HepG2 (cell line): Measurements from ENCODE around the gene TLDC2. TPM values are rescaled to one million over a fixed set of nuclear protein-coding genes. Genes with fewer than 3 reads are reported as not detected.

Experiments used
- E2F1 ChIP-seq: sonication (generic); formaldehyde crosslinking; IDR thresholded peaks from 2 replicates; pipeline ENCODE4 v1.5.0; 2020; ENCODE audit warnings: missing genetic modification reagents
- ELF1 ChIP-seq: sonication (generic); formaldehyde crosslinking; IDR thresholded peaks from 2 replicates; pipeline ENCODE4 v1.4.0; 2020; ENCODE audit warnings: missing genetic modification reagents
- GATAD1 ChIP-seq: IDR thresholded peaks from 2 replicates; pipeline ENCODE4 v1.6.1; 2016; ENCODE audit warnings: missing genetic modification reagents, missing compliant biosample characterization
- HNF4G ChIP-seq, 2 experiments: sonication (generic) in 1 of 2; formaldehyde crosslinking in 1 of 2; IDR thresholded peaks; 2 replicates each; pipeline versions ENCODE4 v1.4.0 to v1.6.1; 2011 to 2020; ENCODE audit warnings: borderline replicate concordance in 2 of 2, low read depth in 2 of 2, mild to moderate bottlenecking in 2 of 2, low read length in 1 of 2, missing genetic modification reagents in 1 of 2, moderate library complexity in 1 of 2
- MIER2 ChIP-seq: IDR thresholded peaks from 2 replicates; pipeline ENCODE4 v1.6.1; 2016; ENCODE audit warnings: missing biosample characterization, missing genetic modification reagents
- MIXL1 ChIP-seq: IDR thresholded peaks from 2 replicates; pipeline ENCODE4 v1.6.1; 2016
- MTA3 ChIP-seq: sonication (generic); formaldehyde crosslinking; IDR thresholded peaks from 2 replicates; pipeline ENCODE4 v1.4.0; 2020; ENCODE audit warnings: missing genetic modification reagents
- NRL ChIP-seq: sonication (generic); formaldehyde crosslinking; IDR thresholded peaks from 2 replicates; pipeline ENCODE4 v1.5.0; 2020; ENCODE audit warnings: missing genetic modification reagents, mild to moderate bottlenecking, moderate library complexity, borderline replicate concordance
- RAD21 ChIP-seq: fragments of 450-650 bp; formaldehyde crosslinking; IDR thresholded peaks from 2 replicates; pipeline ENCODE4 v1.5.0; 2020; ENCODE audit warnings: mild to moderate bottlenecking
- SAP130 ChIP-seq: IDR thresholded peaks from 2 replicates; pipeline ENCODE4 v1.6.1; 2016; ENCODE audit warnings: low read depth
- SCMH1 ChIP-seq: sonication (generic); formaldehyde crosslinking; IDR thresholded peaks from 2 replicates; pipeline ENCODE4 v1.9.0; 2021; ENCODE audit warnings: missing genetic modification reagents, mild to moderate bottlenecking, borderline replicate concordance
- SMYD3 ChIP-seq: sonication (generic); formaldehyde crosslinking; IDR thresholded peaks from 2 replicates; pipeline ENCODE4 v1.8.1; 2023; ENCODE audit warnings: mild to moderate bottlenecking, missing genetic modification reagents
- YEATS2 ChIP-seq: sonication (generic); formaldehyde crosslinking; IDR thresholded peaks from 2 replicates; pipeline ENCODE4 v1.4.0; 2020; ENCODE audit warnings: missing genetic modification reagents, borderline replicate concordance
- ZMYM2 ChIP-seq: sonication (generic); formaldehyde crosslinking; IDR thresholded peaks from 2 replicates; pipeline ENCODE4 v1.8.0; 2022; ENCODE audit warnings: mild to moderate bottlenecking, missing genetic modification reagents
- ZNF276 ChIP-seq: sonication (generic); formaldehyde crosslinking; IDR thresholded peaks from 2 replicates; pipeline ENCODE4 v1.4.0; 2020; ENCODE audit warnings: mild to moderate bottlenecking, low read depth, missing genetic modification reagents
- ZNF280D ChIP-seq: sonication (generic); formaldehyde crosslinking; IDR thresholded peaks from 2 replicates; pipeline ENCODE4 v1.5.1; 2020; ENCODE audit warnings: mild to moderate bottlenecking, missing genetic modification reagents
- ZNF333 ChIP-seq: sonication (generic); formaldehyde crosslinking; IDR thresholded peaks from 2 replicates; pipeline ENCODE4 v1.4.0; 2020; ENCODE audit warnings: mild to moderate bottlenecking, missing genetic modification reagents, borderline replicate concordance
- ZNF335 ChIP-seq: sonication (generic); formaldehyde crosslinking; IDR thresholded peaks from 2 replicates; pipeline ENCODE4 v1.4.0; 2020; ENCODE audit warnings: missing genetic modification reagents
- ZNF556 ChIP-seq: sonication (generic); formaldehyde crosslinking; IDR thresholded peaks from 2 replicates; pipeline ENCODE4 v1.4.0; 2020; ENCODE audit warnings: mild to moderate bottlenecking, missing genetic modification reagents, borderline replicate concordance
- polyA plus RNA-seq, 8 experiments: library from polyadenylated mRNA; depleted of rRNA in 3 of 8; stranded (reverse) in 7 of 8; unstranded in 1 of 8; fragments of >200 nt; fragmentation: Illumina TruSeq in 4 of 8; extraction: Trizol in 4 of 8; gene quantifications; 2 replicates each; pipeline versions ENCODE4 v1.2.1 to v1.2.3, GENCODE V29; 2011 to 2016; ENCODE audit warnings: low read depth in 4 of 8, missing spikeins in 1 of 8, mixed read lengths in 1 of 8; ENCODE audit not compliant: insufficient read depth in 1 of 8
- total RNA-seq, 5 experiments: library from RNA; depleted of rRNA; stranded (reverse); fragments of >200 nt; fragmentation: Illumina TruSeq; extraction: Trizol; gene quantifications; 2 replicates each; pipeline ENCODE4 v1.2.3, GENCODE V29; 2016; ENCODE audit warnings: low read depth in 1 of 5
- TF ChIP-seq, protein P1 (sequence below): sonication (generic); formaldehyde crosslinking; IDR thresholded peaks from 2 replicates; pipeline ENCODE4 v1.4.0; 2020; ENCODE audit warnings: missing genetic modification reagents, borderline replicate concordance

Gene TLDC2
- total and polyA plus RNA-seq, 2 of the 13 experiments (the other 11 are each of a cell fraction or from before 2014, with no cell fraction given), result 1.5 to 1.6 TPM

DNA sequence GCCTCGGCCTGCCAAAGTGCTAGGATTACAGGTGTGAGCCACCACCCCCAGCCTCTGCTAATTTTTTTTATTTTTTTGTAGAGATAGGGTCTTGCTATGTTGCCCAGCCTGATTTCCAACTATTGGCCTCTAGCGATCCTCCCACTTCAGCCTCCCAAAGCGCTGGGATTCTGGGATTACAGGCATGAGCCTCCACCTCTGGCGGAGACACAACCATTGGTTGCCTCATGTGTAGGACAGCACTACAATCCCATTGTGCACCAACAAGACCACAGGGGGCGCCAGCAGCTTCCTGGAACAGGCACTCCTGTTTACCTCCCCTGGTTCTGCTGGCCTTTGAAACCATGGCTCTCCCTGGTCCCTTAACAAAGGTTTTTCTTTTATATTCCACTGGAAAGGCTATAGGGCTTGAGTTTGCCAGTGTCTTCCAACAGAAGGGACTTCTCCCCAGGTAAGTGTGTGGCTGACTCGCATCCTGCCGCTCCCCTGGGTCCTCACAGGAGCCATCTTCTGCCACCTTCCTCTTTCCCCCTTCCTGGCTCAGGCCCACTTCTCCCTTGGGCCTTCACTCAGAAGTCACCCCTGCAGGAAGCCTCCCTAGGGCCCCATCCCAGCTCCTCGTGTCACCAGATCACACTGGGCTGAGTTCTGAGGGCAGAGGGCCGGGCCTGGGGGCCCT is 39.2 kb upstream of the TLDC2 start (continued):
- 0 out of 2 replicates have a peak, but pooled peaks have one; percentile 63 for TF ChIP-seq ZNF280D (CRISPR knock-in tag)
- TF ChIP-seq NRL (CRISPR knock-in tag), result peak; percentile 29; the same call in 1 of the 2 replicates
- TF ChIP-seq MIER2 (CRISPR knock-in tag), result no peak
- TF ChIP-seq SCMH1 (CRISPR knock-in tag), result no peak
- peak; percentile 92 for TF ChIP-seq RAD21
- no peak for TF ChIP-seq E2F1
- TF ChIP-seq SMYD3 (CRISPR knock-in tag), result 0 out of 2 replicates have a peak, but pooled peaks have one; percentile 20
- TF ChIP-seq GATAD1 (CRISPR knock-in tag), result peak; percentile 49; the same call in 1 of the 2 replicates
- peak; percentile 78 for TF ChIP-seq ZMYM2 (CRISPR knock-in tag)
- no peak for TF ChIP-seq ZNF333 (CRISPR knock-in tag)
- TF ChIP-seq MTA3 (CRISPR knock-in tag), result no peak
- TF ChIP-seq YEATS2, result peak; percentile 73; the same call in 1 of the 2 replicates
- TF ChIP-seq HNF4G (IDR thresholded peaks at IDR 0.05; ENCODE audit: borderline replicate concordance, low read depth, low read length), result peak; percentile 34; the same call in 1 of the 2 replicates
- TF ChIP-seq HNF4G (CRISPR knock-in tag; IDR thresholded peaks at IDR 0.05; ENCODE audit: borderline replicate concordance, low read depth), result no peak
- peak; percentile 74 for TF ChIP-seq ELF1 (CRISPR knock-in tag)
- TF ChIP-seq, protein P1, sequence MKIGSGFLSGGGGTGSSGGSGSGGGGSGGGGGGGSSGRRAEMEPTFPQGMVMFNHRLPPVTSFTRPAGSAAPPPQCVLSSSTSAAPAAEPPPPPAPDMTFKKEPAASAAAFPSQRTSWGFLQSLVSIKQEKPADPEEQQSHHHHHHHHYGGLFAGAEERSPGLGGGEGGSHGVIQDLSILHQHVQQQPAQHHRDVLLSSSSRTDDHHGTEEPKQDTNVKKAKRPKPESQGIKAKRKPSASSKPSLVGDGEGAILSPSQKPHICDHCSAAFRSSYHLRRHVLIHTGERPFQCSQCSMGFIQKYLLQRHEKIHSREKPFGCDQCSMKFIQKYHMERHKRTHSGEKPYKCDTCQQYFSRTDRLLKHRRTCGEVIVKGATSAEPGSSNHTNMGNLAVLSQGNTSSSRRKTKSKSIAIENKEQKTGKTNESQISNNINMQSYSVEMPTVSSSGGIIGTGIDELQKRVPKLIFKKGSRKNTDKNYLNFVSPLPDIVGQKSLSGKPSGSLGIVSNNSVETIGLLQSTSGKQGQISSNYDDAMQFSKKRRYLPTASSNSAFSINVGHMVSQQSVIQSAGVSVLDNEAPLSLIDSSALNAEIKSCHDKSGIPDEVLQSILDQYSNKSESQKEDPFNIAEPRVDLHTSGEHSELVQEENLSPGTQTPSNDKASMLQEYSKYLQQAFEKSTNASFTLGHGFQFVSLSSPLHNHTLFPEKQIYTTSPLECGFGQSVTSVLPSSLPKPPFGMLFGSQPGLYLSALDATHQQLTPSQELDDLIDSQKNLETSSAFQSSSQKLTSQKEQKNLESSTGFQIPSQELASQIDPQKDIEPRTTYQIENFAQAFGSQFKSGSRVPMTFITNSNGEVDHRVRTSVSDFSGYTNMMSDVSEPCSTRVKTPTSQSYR (CRISPR knock-in tag), result 0 out of 2 replicates have a peak, but pooled peaks have one; percentile 21
- TF ChIP-seq SAP130, result peak; percentile 71
- TF ChIP-seq MIXL1 (CRISPR knock-in tag), result peak; percentile 63; the same call in 1 of the 2 replicates
- 0 out of 2 replicates have a peak, but pooled peaks have one; percentile 57 for TF ChIP-seq ZNF276 (CRISPR knock-in tag)
- 0 out of 2 replicates have a peak, but pooled peaks have one; percentile 25 for TF ChIP-seq ZNF335
- TF ChIP-seq ZNF556 (CRISPR knock-in tag), result 0 out of 2 replicates have a peak, but pooled peaks have one; percentile 18
